OCI-LY7 (cell line): ENCODE data around the gene CHMP1B. TPM values are rescaled to one million over a fixed set of nuclear protein-coding genes. Genes with fewer than 3 reads are reported as not detected.

Experiments used
- BruUV-seq: library from RNA; stranded (reverse); fragments of 400-500 nt; replicated peaks from 2 replicates; lab custom pipeline; 2021; lab: Mats Ljungman, UMichigan
- CTCF ChIA-PET: fragments of 300-600 bp; sonication (Branson Sonifier 250); formaldehyde crosslinking; loops from one replicate; lab custom pipeline; 2022; ENCODE audit warnings: antibody characterized with exemption; ENCODE audit not compliant: unreplicated experiment; lab: Charles Lee
- POLR2A ChIA-PET: fragments of 300-600 bp; sonication (Branson Sonifier 250); formaldehyde crosslinking; loops from one replicate; lab custom pipeline; 2022; ENCODE audit warnings: antibody characterized with exemption; lab: Charles Lee
- DNase-seq: peaks from one replicate; pipeline ENCODE4 v3.0.0-alpha.2; 2015; ENCODE audit warnings: low spot score
- H2AFZ ChIP-seq: fragments of 200-600 bp; sonication (generic), shearing (Covaris generic); 2 replicates; pipeline ENCODE4 v1.6.1; 2014; ENCODE audit warnings: mild to moderate bottlenecking, antibody characterized with exemption, low read length, moderate library complexity
- H3K27ac ChIP-seq: fragments of 200-600 bp; sonication (generic); 2 replicates; pipeline ENCODE4 v1.5.1; 2014; ENCODE audit warnings: mixed run types, low read depth, mild to moderate bottlenecking, moderate library complexity, low read length, inconsistent platforms; ENCODE audit not compliant: poor library complexity, severe bottlenecking
- H3K36me3 ChIP-seq: fragments of 200-600 bp; sonication (generic); 2 replicates; pipeline ENCODE4 v1.6.1; 2014; ENCODE audit warnings: mild to moderate bottlenecking, antibody characterized with exemption, low read length, moderate library complexity, mixed read lengths; ENCODE audit not compliant: insufficient read depth
- H3K4me1 ChIP-seq: fragments of 200-600 bp; sonication (generic); 2 replicates; pipeline ENCODE4 v1.5.1; 2014; ENCODE audit warnings: mild to moderate bottlenecking, low read length; ENCODE audit not compliant: insufficient read depth, poor library complexity, severe bottlenecking
- H3K4me2 ChIP-seq: fragments of 200-600 bp; sonication (generic); 2 replicates; pipeline ENCODE4 v1.6.1; 2014; ENCODE audit warnings: mild to moderate bottlenecking, low read length
- H3K4me3 ChIP-seq: fragments of 200-600 bp; sonication (generic); 2 replicates; pipeline ENCODE4 v1.5.1; 2014; ENCODE audit warnings: mild to moderate bottlenecking, low read depth, low read length; ENCODE audit not compliant: poor library complexity, severe bottlenecking
- H3K79me2 ChIP-seq: fragments of 200-600 bp; sonication (generic); 2 replicates; pipeline ENCODE4 v1.6.1; 2016; ENCODE audit warnings: low read depth, mild to moderate bottlenecking, low read length, moderate library complexity, mixed read lengths; ENCODE audit not compliant: insufficient read depth
- H3K9me2 ChIP-seq: fragments of 200-600 bp; sonication (generic); 2 replicates; pipeline ENCODE4 v1.6.1; 2016; ENCODE audit warnings: mild to moderate bottlenecking, low read length, mixed read lengths; ENCODE audit not compliant: insufficient read depth
- H3K9me3 ChIP-seq: fragments of 200-600 bp; sonication (generic); 2 replicates; pipeline ENCODE4 v1.6.1; 2014; ENCODE audit warnings: mild to moderate bottlenecking, mixed run types, low read length, mixed read lengths
- H4K20me1 ChIP-seq: fragments of 200-600 bp; sonication (generic); 2 replicates; pipeline ENCODE4 v1.6.1; 2014; ENCODE audit warnings: mild to moderate bottlenecking, antibody characterized with exemption, low read length, moderate library complexity, mixed read lengths; ENCODE audit not compliant: insufficient read depth
- EZH2phosphoT487 ChIP-seq: fragments of 200-600 bp; sonication (generic); IDR thresholded peaks from 2 replicates; pipeline ENCODE4 v1.6.1; 2018; ENCODE audit warnings: low read depth, borderline replicate concordance, mild to moderate bottlenecking, mixed run types, antibody characterized with exemption, low read length, moderate library complexity, mixed read lengths
- intact Hi-C: fragments of 100-400 bp; cut with micrococcal nuclease; formaldehyde crosslinking; loops from one replicate; pipeline ENCODE4 v1.10.0; 2022; ENCODE audit not compliant: unreplicated experiment
- total RNA-seq, 2 experiments: library from RNA; depleted of rRNA in 1 of 2; stranded (reverse); fragments of >200 nt in 1 of 2; shearing (Covaris generic) in 1 of 2; gene quantifications; 2 replicates each; pipeline ENCODE4 v1.2.3, GENCODE V29; 2014 to 2022
- TF ChIP-seq, protein P1 (sequence below): fragments of 200-600 bp; sonication (generic); conservative IDR thresholded peaks from 2 replicates; pipeline ENCODE4 v1.5.1; 2014; ENCODE audit warnings: mild to moderate bottlenecking, antibody characterized with exemption, low read length, moderate library complexity, mixed read lengths

The CHMP1B gene
- total RNA-seq, 2 experiments from 2014 or later = 24.2 to 29.3 TPM

DNA sequence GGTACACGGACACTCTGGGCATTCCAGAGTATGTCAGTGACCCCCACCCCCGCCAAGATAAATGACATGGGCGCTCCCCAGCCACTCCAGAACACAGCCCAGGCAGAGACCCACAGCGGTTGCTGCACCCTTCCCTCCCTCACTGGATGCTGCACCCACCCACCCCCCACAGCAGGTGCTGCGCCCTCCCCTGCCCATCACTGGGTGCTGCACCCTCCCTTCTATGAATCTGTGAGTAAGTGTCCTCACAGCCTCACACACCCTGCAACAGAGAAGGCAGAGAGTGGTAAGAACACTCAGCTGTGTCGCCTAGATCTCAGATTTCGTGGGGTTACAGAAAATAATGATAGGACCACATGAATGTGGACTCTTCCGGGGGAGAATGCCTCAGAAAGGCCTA, 23.5 kb downstream of the CHMP1B start:
- Histone ChIP-seq H3K36me3 (no peaks in the 10 kb centered on the region), H3K9me2 (no peaks in the 10 kb centered on the region), H3K4me3 (no peak overlapping the region), H3K27ac (no peak overlapping the region), H3K4me1 (no peaks in the 10 kb centered on the region), H4K20me1 (no peaks in the 10 kb centered on the region), H3K4me2 (no peak overlapping the region), H3K79me2 (no peaks in the 10 kb centered on the region), H3K9me3 (no peaks in the 10 kb centered on the region), H2AFZ (no peak overlapping the region)
- CTCF ChIA-PET = no interaction called here
- DNase-seq = no peak
- no TSS peak for BruUV-seq
- POLR2A ChIA-PET = interaction anchor here (0.6 kb wide), 1 partner anchor 191 kb away, joined by 10 read pairs; no protein-coding TSS in a partner anchor
- intact Hi-C loops = no loop called here
- TF ChIP-seq EZH2phosphoT487 = no peak
- TF ChIP-seq, protein P1, sequence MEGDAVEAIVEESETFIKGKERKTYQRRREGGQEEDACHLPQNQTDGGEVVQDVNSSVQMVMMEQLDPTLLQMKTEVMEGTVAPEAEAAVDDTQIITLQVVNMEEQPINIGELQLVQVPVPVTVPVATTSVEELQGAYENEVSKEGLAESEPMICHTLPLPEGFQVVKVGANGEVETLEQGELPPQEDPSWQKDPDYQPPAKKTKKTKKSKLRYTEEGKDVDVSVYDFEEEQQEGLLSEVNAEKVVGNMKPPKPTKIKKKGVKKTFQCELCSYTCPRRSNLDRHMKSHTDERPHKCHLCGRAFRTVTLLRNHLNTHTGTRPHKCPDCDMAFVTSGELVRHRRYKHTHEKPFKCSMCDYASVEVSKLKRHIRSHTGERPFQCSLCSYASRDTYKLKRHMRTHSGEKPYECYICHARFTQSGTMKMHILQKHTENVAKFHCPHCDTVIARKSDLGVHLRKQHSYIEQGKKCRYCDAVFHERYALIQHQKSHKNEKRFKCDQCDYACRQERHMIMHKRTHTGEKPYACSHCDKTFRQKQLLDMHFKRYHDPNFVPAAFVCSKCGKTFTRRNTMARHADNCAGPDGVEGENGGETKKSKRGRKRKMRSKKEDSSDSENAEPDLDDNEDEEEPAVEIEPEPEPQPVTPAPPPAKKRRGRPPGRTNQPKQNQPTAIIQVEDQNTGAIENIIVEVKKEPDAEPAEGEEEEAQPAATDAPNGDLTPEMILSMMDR = no peak

DNA sequence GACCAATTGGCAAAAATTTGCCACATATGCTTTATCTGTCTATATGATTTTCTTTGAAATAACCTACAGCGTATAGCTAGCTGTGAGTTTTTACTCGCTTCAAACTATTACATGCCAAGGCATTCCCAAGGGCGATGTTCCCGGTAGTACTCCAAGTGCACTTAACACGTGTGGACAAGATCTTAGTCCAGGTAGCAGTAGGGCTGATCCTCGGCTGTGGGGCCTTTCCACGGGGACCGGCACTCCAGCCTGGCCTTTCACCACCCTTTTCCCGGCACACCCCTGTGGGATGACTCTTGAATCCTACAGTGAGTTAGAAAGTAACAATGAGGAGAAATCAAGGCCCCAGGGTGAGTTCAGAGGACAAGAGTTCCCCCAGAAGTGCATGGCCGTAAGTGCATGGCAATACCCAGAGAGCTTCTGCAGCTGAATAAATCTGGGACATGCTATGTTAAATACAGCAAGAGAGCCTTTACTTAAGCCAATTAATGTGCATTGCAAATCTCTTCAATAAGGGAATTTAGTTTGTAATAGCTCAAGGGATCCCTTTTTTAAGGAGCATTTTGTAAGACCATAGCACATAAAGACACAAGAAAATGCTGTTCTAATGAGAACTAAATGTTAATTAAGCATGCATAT, 26.4 kb downstream of the CHMP1B start:
- Histone ChIP-seq H3K9me2 (no peaks in the 10 kb centered on the region), H3K4me1 (peaks cover 11% of the 10 kb centered on the region), H4K20me1 (no peaks in the 10 kb centered on the region), H3K4me3 (no peak overlapping the region), H3K4me2 (no peak overlapping the region), H3K79me2 (no peaks in the 10 kb centered on the region), H2AFZ (no peak overlapping the region), H3K27ac (no peak overlapping the region), H3K36me3 (no peaks in the 10 kb centered on the region), H3K9me3 (no peaks in the 10 kb centered on the region)
- TF ChIP-seq, protein P1 = no peak
- no peak for TF ChIP-seq EZH2phosphoT487
- ChIA-PET CTCF (interaction anchor here (0.5 kb wide), 1 partner anchor 150 kb away, joined by 3 read pairs; no protein-coding TSS in a partner anchor), POLR2A (no interaction called here)
- no peak for DNase-seq
- no TSS peak for BruUV-seq
- intact Hi-C loops = no loop called here

- intact Hi-C loops = loop anchor here (5.0 kb wide), 1 partner anchor 157 kb away; no protein-coding TSS in a partner anchor
- Histone ChIP-seq H3K79me2 (no peaks in the 10 kb centered on the region), H3K4me2 (no peak overlapping the region), H3K4me3 (no peak overlapping the region), H3K9me2 (no peaks in the 10 kb centered on the region), H2AFZ (no peak overlapping the region), H3K36me3 (peaks cover 19% of the 10 kb centered on the region; the same call in 1 of the 2 replicates), H3K9me3 (no peaks in the 10 kb centered on the region), H3K27ac (no peak overlapping the region), H4K20me1 (no peaks in the 10 kb centered on the region), H3K4me1 (peaks cover 39% of the 10 kb centered on the region)
- POLR2A ChIA-PET = interaction anchor here (0.5 kb wide), 1 partner anchor 84 kb away, joined by 3 read pairs; no protein-coding TSS in a partner anchor
- TF ChIP-seq EZH2phosphoT487 = no peak
- TF ChIP-seq, protein P1 = no peak
- CTCF ChIA-PET = no interaction called here
- DNase-seq = no peak
- BruUV-seq = no TSS peak
Measured at GRCh38 chr18:11880586-11881304, 29.5 kb downstream of the CHMP1B start.
